ENCODE data around the gene PABPC3. TPM values are rescaled to one million over a fixed set of nuclear protein-coding genes. Genes with fewer than 3 reads are reported as not detected.

PABPC3 gene
- total and polyA plus RNA-seq, 2 of the 4 experiments (the other 2 are of a cell fraction) = 0.15 to 0.18 TPM

DNA sequence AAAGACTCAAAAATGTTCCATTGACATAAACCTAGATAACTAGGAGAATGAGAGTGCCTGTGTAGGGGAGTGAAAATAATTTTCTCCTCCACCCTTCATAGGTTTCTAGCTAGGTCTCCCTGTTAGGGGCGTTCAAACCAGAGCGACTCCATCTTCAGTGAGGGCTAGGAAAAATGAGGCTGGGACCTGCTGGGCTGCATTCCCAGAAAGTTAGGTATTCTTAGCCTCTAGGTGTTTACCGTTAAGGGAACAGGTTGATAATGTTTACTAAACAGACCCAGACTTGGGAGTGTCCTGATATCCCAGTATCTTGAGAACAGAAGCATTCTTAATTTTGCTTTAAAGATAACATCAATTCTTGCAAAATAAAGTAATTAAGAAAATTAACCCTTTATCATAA is 20.1 kb downstream of the PABPC3 start:
- TF ChIP-seq RAD21 (IDR thresholded peaks at IDR 0.05; ENCODE audit: low read length) (no peak), BHLHE40 (IDR thresholded peaks at IDR 0.05; ENCODE audit: low read depth, low read length) (no peak), MAFK (IDR thresholded peaks at IDR 0.05; ENCODE audit: low read depth, low read length) (no peak), RCOR1 (IDR thresholded peaks at IDR 0.05; ENCODE audit: insufficient replicate concordance, low read length) (no peak), MXI1 (IDR thresholded peaks at IDR 0.05; ENCODE audit: borderline replicate concordance, low read depth, low read length) (no peak), CHD1 (IDR thresholded peaks at IDR 0.05; ENCODE audit: low read depth, low read length) (no peak), FOS (IDR thresholded peaks at IDR 0.05; ENCODE audit: low read depth, low read length) (no peak), MAZ (IDR thresholded peaks at IDR 0.05; ENCODE audit: borderline replicate concordance, low read depth, low read length) (no peak), NFE2L2 (IDR thresholded peaks at IDR 0.05; ENCODE audit: low read depth, low read length) (no peak), SMC3 (IDR thresholded peaks at IDR 0.05; ENCODE audit: low read depth, low read length) (no peak), POLR2A (IDR thresholded peaks at IDR 0.05; ENCODE audit: low read depth, low read length) (no peak), RFX5 (IDR thresholded peaks at IDR 0.05; ENCODE audit: low read depth, low read length) (no peak), CEBPB (IDR thresholded peaks at IDR 0.05; ENCODE audit: low read depth, low read length) (no peak)
- TF ChIP-seq, protein P1, sequence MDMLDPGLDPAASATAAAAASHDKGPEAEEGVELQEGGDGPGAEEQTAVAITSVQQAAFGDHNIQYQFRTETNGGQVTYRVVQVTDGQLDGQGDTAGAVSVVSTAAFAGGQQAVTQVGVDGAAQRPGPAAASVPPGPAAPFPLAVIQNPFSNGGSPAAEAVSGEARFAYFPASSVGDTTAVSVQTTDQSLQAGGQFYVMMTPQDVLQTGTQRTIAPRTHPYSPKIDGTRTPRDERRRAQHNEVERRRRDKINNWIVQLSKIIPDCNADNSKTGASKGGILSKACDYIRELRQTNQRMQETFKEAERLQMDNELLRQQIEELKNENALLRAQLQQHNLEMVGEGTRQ (IDR thresholded peaks at IDR 0.05; ENCODE audit: low read depth, low read length) = no peak
- TF ChIP-seq, protein P2, sequence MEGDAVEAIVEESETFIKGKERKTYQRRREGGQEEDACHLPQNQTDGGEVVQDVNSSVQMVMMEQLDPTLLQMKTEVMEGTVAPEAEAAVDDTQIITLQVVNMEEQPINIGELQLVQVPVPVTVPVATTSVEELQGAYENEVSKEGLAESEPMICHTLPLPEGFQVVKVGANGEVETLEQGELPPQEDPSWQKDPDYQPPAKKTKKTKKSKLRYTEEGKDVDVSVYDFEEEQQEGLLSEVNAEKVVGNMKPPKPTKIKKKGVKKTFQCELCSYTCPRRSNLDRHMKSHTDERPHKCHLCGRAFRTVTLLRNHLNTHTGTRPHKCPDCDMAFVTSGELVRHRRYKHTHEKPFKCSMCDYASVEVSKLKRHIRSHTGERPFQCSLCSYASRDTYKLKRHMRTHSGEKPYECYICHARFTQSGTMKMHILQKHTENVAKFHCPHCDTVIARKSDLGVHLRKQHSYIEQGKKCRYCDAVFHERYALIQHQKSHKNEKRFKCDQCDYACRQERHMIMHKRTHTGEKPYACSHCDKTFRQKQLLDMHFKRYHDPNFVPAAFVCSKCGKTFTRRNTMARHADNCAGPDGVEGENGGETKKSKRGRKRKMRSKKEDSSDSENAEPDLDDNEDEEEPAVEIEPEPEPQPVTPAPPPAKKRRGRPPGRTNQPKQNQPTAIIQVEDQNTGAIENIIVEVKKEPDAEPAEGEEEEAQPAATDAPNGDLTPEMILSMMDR (conservative IDR thresholded peaks at IDR 0.05; ENCODE audit: low read depth, low read length) = no peak
- TF ChIP-seq, protein P3, sequence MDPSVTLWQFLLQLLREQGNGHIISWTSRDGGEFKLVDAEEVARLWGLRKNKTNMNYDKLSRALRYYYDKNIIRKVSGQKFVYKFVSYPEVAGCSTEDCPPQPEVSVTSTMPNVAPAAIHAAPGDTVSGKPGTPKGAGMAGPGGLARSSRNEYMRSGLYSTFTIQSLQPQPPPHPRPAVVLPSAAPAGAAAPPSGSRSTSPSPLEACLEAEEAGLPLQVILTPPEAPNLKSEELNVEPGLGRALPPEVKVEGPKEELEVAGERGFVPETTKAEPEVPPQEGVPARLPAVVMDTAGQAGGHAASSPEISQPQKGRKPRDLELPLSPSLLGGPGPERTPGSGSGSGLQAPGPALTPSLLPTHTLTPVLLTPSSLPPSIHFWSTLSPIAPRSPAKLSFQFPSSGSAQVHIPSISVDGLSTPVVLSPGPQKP (IDR thresholded peaks at IDR 0.05; ENCODE audit: borderline replicate concordance, low read depth, low read length) = no peak
- intact Hi-C loops (cut with micrococcal nuclease) (no loop called here), in situ Hi-C loops (cut with MboI; ENCODE audit: low sequenced_read_pairs) (no loop called here), dilution Hi-C loops (cut with HindIII; ENCODE audit: low sequenced_read_pairs, unreplicated experiment) (no loop called here)
- Histone ChIP-seq H3K23ac (ENCODE audit: low read depth, low read length) (no peak overlapping the region), H3K14ac (replicated peaks; ENCODE audit: low read depth, low read length) (no peak overlapping the region), H3K9ac (ENCODE audit: low read depth, low read length) (no peak overlapping the region), H3K36me3 (ENCODE audit: control insufficient read depth, insufficient read depth, low read length) (no peaks in the 10 kb centered on the region), H3K4ac (ENCODE audit: low read depth, low read length) (no peak overlapping the region), H3K9me1 (ENCODE audit: insufficient read depth, low read length) (no peaks in the 10 kb centered on the region), H4K20me1 (ENCODE audit: insufficient read depth, low read length) (no peaks in the 10 kb centered on the region), H3K56ac (ENCODE audit: extremely low read depth, insufficient read depth, low read length) (no peak overlapping the region), H2BK120ac (ENCODE audit: low read depth, low read length) (no peak overlapping the region), H3K9me3 (ENCODE audit: control insufficient read depth, insufficient read depth, low read length) (no peaks in the 10 kb centered on the region), H3K18ac (ENCODE audit: low read depth, low read length) (no peak overlapping the region), H3K79me1 (ENCODE audit: low read depth in 1 of 2, low read length in 2 of 2) (no peaks in the 10 kb centered on the region), H3K4me2 (ENCODE audit: low read depth, low read length) (no peak overlapping the region), H2AFZ (replicated peaks; ENCODE audit: low read length, poor library complexity) (no peak overlapping the region), H4K5ac (ENCODE audit: low read depth, low read length) (no peak overlapping the region), H2AK5ac (ENCODE audit: low read depth, low read length) (no peak overlapping the region), H4K91ac (ENCODE audit: insufficient read depth, low read depth, low read length) (no peak overlapping the region), H2AK9ac (replicated peaks; ENCODE audit: low read depth, low read length, poor library complexity) (no peak overlapping the region), H2BK20ac (ENCODE audit: low read depth, low read length) (no peak overlapping the region), H4K8ac (ENCODE audit: low read depth in 2 of 2, low read length in 2 of 2) (no peak overlapping the region), H3K4me1 (ENCODE audit: control insufficient read depth, insufficient read depth, low read length) (no peaks in the 10 kb centered on the region), H3K27me3 (ENCODE audit: control insufficient read depth, insufficient read depth, low read length) (peaks cover 2% of the 10 kb centered on the region), H3K27ac (ENCODE audit: insufficient read depth, low read length) (no peak overlapping the region), H2BK5ac (ENCODE audit: low read depth, low read length, poor library complexity, severe bottlenecking) (no peak overlapping the region), H3K4me3 (ENCODE audit: insufficient read depth, low read depth, low read length) (no peak overlapping the region), H2BK15ac (ENCODE audit: low read depth, low read length) (no peak overlapping the region)
- ATAC-seq (ENCODE audit: low read depth) = no peak
- no CpG with 5 or more reads among the region's 3 CpGs for WGBS, 2 experiments (ENCODE audit: extremely low coverage in 2 of 2, insufficient read length in 1 of 2)
- ChIA-PET POLR2A (ENCODE audit: unreplicated experiment) (no interaction called here), CTCF (no interaction called here)
- no peak for DNase-seq
- no TSS peak for BruUV-seq (replicated peaks)

Data from IMR-90 (cell line).